ENCODE measurements around the gene VPS54. TPM values are rescaled to one million over a fixed set of nuclear protein-coding genes. Genes with fewer than 3 reads are reported as not detected.

Gene VPS54
- total RNA-seq, 1 donor from 2014 or later = 44.3 TPM

DNA sequence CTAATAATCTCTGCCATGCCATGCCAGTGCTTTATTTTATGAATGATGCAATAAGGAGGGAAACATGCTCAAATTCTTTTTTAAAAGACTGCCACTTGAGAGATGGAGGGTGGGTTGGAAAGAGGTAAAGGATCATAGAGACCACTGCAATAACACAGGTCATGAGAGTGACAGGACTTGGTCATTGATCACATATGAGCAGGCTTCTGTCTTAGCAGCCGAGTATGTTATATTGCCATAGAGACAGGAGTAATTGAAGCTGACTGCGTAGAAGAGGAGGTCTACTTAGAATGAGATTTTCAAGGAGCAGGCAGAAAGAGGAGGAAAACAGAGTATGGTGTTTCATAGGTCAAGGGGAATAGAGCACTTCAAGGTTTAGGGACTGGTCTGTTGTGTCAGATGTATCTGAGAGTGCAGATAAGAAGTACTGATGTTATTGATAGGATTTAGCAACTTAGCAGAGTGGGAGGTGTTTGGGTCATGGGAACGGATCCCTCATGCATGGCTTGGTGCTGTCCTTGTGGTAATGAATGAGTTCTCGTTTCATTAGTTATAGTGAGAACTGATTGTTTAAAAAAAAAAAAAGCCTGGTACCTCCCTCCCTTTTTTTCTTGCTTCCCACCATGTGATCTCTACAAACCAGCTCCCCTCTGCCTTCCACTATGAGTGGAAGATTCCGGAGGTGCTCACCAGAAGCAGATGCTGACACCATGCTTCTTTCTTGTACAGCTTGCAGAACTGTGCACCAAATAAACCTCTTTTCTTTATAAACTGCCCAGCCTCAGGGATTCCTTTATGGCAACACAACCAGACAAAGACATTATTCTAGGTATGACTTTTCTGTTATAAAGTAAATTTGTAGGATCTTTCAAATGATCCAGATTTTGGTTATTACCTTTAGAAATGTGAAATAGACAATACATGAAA is 144.8 kb downstream of the VPS54 start:
- Mint-ChIP-seq H3K27ac (no peak overlapping the region), H3K4me1 (peaks cover 9% of the 10 kb centered on the region), H3K36me3 (peaks cover 36% of the 10 kb centered on the region), H3K4me3 (no peak overlapping the region), H3K9me3 (peaks cover 11% of the 10 kb centered on the region), H3K27me3 (ENCODE audit: insufficient read depth, low read depth) (peaks cover 3% of the 10 kb centered on the region)
- Histone ChIP-seq H3K4me3 (no peak overlapping the region), H3K4me2 (no peak overlapping the region), H3K79me2 (ENCODE audit: low read depth) (peaks cover 76% of the 10 kb centered on the region), H3K4me1 (peaks cover 14% of the 10 kb centered on the region), H3K27me3 (no peaks in the 10 kb centered on the region), H3K9ac (no peak overlapping the region), H3K9me3 (ENCODE audit: low read depth) (no peaks in the 10 kb centered on the region), H4K20me1 (ENCODE audit: low read depth) (no peaks in the 10 kb centered on the region), H3K27ac (no peak overlapping the region), H3F3A (ENCODE audit: low read depth) (peaks cover 5% of the 10 kb centered on the region), H3K36me3 (peaks cover 7% of the 10 kb centered on the region), H2AFZ (replicated peaks) (no peak overlapping the region)
- no peak for DNase-seq (ENCODE audit: low spot score)
- TF ChIP-seq EZH2 (IDR thresholded peaks at IDR 0.05) (no peak), EZH2phosphoT487 (IDR thresholded peaks at IDR 0.05) (no peak)
- TF ChIP-seq, protein P1, sequence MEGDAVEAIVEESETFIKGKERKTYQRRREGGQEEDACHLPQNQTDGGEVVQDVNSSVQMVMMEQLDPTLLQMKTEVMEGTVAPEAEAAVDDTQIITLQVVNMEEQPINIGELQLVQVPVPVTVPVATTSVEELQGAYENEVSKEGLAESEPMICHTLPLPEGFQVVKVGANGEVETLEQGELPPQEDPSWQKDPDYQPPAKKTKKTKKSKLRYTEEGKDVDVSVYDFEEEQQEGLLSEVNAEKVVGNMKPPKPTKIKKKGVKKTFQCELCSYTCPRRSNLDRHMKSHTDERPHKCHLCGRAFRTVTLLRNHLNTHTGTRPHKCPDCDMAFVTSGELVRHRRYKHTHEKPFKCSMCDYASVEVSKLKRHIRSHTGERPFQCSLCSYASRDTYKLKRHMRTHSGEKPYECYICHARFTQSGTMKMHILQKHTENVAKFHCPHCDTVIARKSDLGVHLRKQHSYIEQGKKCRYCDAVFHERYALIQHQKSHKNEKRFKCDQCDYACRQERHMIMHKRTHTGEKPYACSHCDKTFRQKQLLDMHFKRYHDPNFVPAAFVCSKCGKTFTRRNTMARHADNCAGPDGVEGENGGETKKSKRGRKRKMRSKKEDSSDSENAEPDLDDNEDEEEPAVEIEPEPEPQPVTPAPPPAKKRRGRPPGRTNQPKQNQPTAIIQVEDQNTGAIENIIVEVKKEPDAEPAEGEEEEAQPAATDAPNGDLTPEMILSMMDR (IDR thresholded peaks at IDR 0.05) = no peak

DNA sequence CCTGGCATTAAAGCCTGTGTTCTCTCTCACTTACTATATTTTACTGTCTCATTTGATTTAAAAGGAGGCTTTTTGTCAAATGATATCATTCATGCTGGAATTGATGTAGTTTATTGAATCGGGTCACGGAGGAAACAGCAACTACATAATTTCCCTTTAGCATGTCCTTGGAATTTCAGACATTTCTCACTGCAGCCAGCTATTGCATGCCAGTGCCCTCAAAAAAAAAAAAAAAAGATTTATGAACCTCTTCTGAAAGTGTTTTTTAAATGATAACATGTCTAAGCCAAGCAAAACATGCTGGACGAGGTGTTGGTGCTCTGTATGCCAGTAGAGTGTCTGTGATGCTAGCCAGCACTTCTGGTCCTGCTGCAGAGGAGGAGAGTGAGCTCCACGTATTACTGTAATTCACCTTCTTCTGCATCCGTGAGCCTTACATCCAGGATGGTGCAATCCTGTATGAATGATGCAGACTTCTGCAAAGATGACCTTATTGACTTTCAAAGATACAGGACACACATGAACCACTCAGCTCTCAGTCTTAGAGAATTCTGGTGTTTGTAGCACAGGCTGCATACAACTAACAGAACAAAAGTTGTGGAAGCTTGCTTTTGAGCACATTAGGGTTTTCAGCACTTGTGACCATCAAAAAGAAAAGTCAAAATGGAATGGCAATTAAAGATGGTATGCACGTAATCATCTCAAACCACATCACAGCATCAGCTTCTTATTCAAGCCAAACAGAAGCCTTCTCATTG is 146.5 kb downstream of the VPS54 start:
- H3K79me2 ChIP-seq (ENCODE audit: low read depth) = peaks cover 79% of the 10 kb centered on the region
- H3K27ac Mint-ChIP-seq = no peak overlapping the region
- H3K4me1 Mint-ChIP-seq = peaks cover 9% of the 10 kb centered on the region
- H2AFZ ChIP-seq (replicated peaks) = no peak overlapping the region
- peaks cover 7% of the 10 kb centered on the region for H3K36me3 ChIP-seq
- peaks cover 43% of the 10 kb centered on the region for H3K36me3 Mint-ChIP-seq
- no peak overlapping the region for H3K9ac ChIP-seq
- H3K4me1 ChIP-seq = peaks cover 9% of the 10 kb centered on the region
- no peak overlapping the region for H3K4me2 ChIP-seq
- H3K9me3 ChIP-seq (ENCODE audit: low read depth) = no peaks in the 10 kb centered on the region
- H3K9me3 Mint-ChIP-seq = peaks cover 11% of the 10 kb centered on the region
- no peaks in the 10 kb centered on the region for H4K20me1 ChIP-seq (ENCODE audit: low read depth)
- H3F3A ChIP-seq (ENCODE audit: low read depth) = no peaks in the 10 kb centered on the region
- TF ChIP-seq, protein P1 (IDR thresholded peaks at IDR 0.05) = no peak
- TF ChIP-seq EZH2 (IDR thresholded peaks at IDR 0.05) (no peak), EZH2phosphoT487 (IDR thresholded peaks at IDR 0.05) (no peak)
- no peak overlapping the region for H3K4me3 ChIP-seq
- no peaks in the 10 kb centered on the region for H3K27me3 ChIP-seq
- H3K4me3 Mint-ChIP-seq = no peak overlapping the region
- H3K27me3 Mint-ChIP-seq (ENCODE audit: insufficient read depth, low read depth) = peaks cover 3% of the 10 kb centered on the region
- DNase-seq (ENCODE audit: low spot score) = no peak
- H3K27ac ChIP-seq = no peak overlapping the region

DNA sequence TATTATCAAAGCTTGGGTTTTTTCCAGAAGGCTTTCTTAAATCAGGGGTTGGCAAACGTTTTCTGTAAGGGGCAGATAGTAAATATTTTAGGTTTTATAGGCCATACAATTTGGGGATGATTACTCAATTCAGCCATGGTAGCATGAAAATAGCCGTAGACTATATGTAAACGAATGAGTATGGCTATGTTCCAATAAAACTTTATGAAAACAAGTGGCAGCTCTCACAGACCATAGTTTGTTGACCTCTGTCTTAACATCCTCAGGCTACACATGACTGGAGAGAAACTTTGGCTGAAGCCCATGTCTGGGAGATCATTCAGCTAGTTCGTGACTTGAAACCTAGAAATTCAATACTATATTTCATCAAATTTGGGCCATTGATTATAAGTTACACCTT is 147.4 kb downstream of the VPS54 start:
- Mint-ChIP-seq H3K4me3 (no peak overlapping the region), H3K4me1 (peaks cover 9% of the 10 kb centered on the region), H3K36me3 (peaks cover 43% of the 10 kb centered on the region), H3K27ac (no peak overlapping the region), H3K27me3 (ENCODE audit: insufficient read depth, low read depth) (peaks cover 3% of the 10 kb centered on the region), H3K9me3 (peaks cover 11% of the 10 kb centered on the region)
- Histone ChIP-seq H3K9ac (no peak overlapping the region), H3K9me3 (ENCODE audit: low read depth) (no peaks in the 10 kb centered on the region), H3K4me2 (no peak overlapping the region), H3F3A (ENCODE audit: low read depth) (no peaks in the 10 kb centered on the region), H3K36me3 (peaks cover 9% of the 10 kb centered on the region), H4K20me1 (ENCODE audit: low read depth) (no peaks in the 10 kb centered on the region), H2AFZ (replicated peaks) (no peak overlapping the region), H3K4me3 (no peak overlapping the region), H3K27me3 (no peaks in the 10 kb centered on the region), H3K27ac (no peak overlapping the region), H3K4me1 (peaks cover 9% of the 10 kb centered on the region), H3K79me2 (ENCODE audit: low read depth) (peaks cover 83% of the 10 kb centered on the region)
- DNase-seq (ENCODE audit: low spot score) = no peak
- TF ChIP-seq, protein P1 (IDR thresholded peaks at IDR 0.05) = no peak
- TF ChIP-seq EZH2 (IDR thresholded peaks at IDR 0.05) = no peak
- TF ChIP-seq EZH2phosphoT487 (IDR thresholded peaks at IDR 0.05) = no peak
